Activated T-helper 2 cell treated with anti-CD3 and anti-CD28 coated beads, Interferon-gamma antibody, Interleukin-2, Interleukin-4, amounts not matched to agents 10 μg/mL and 5 μg/mL and 100 μg/mL, durations not matched to agents 14 hours and 24 hours and 36 hours (primary cell): ENCODE data around the gene GPR141. TPM values are rescaled to one million over a fixed set of nuclear protein-coding genes. Genes with fewer than 3 reads are reported as not detected.

Experiments
- DNase-seq: peaks from one replicate; pipeline ENCODE4 v3.0.0; 2021; ENCODE audit warnings: low spot score
- H3K27ac Mint-ChIP-seq: one replicate; pipeline ENCODE4 v1.8.0; 2021; ENCODE audit warnings: mixed read lengths
- H3K27me3 Mint-ChIP-seq: one replicate; pipeline ENCODE4 v1.8.0; 2021; ENCODE audit warnings: low read depth, mixed read lengths
- H3K36me3 Mint-ChIP-seq: one replicate; pipeline ENCODE4 v1.8.0; 2021; ENCODE audit warnings: low read depth, mixed read lengths
- H3K4me1 Mint-ChIP-seq: one replicate; pipeline ENCODE4 v1.8.0; 2021; ENCODE audit warnings: low read depth, mixed read lengths
- H3K4me3 Mint-ChIP-seq: one replicate; pipeline ENCODE4 v1.8.0; 2021; ENCODE audit warnings: low read depth, mild to moderate bottlenecking, moderate library complexity, mixed read lengths
- H3K9me3 Mint-ChIP-seq: one replicate; pipeline ENCODE4 v1.8.0; 2021; ENCODE audit warnings: mixed read lengths
- intact Hi-C: fragments of 100-400 bp; cut with micrococcal nuclease; formaldehyde crosslinking; loops from one replicate; pipeline ENCODE4 v1.15.1; 2023
- total RNA-seq: library from RNA; stranded (reverse); gene quantifications from 2 replicates; pipeline ENCODE4 v1.2.3, GENCODE V29; 2022

The GPR141 gene
- total RNA-seq, 1 donor from 2014 or later = not detected

DNA sequence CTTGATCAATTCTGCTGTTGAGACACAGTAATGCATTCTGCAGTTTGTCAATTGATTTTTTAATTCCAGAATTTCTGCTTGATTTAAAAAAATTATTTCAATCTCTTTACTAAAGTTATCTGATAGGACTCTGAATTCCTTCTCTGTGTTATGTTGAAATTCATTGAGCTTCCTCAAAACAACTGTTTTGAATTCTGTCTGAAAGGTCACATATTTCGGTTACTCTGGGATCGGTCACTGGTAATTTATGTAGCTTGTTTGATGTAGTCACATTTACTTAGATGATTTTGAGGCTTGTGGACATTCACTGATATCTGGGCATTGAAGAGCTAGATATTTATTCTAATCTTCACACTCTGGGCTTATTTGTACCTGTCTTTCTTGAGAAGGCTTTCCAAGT lies 97.6 kb downstream of the GPR141 start:
- Mint-ChIP-seq H3K27ac (no peak overlapping the region), H3K9me3 (peaks cover 9% of the 10 kb centered on the region), H3K4me3 (no peak overlapping the region), H3K36me3 (no peaks in the 10 kb centered on the region), H3K27me3 (peaks cover 8% of the 10 kb centered on the region), H3K4me1 (no peaks in the 10 kb centered on the region)
- intact Hi-C loops = no loop called here
- DNase-seq = no peak

DNA sequence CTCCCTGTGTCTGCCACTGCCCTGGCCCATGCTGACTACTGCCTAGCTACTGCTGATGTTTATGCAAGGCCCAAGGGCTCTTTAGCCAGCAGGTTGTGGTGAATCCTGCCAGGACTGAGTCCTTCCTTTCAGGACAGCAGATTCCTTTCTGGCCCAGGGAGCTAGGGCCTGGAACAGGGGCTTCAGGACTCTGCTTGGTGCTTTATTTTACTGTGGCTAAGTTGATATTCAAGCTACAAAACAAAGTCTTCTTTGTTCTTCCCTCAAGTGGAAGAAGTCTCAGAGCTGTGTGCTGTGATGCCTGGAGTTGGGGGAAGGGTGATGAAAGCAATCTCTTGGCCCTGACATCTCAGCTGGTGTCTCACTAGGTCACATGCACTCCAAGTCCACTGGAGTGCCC lies 98.6 kb downstream of the GPR141 start:
- DNase-seq = no peak
- Mint-ChIP-seq H3K9me3 (peaks cover 9% of the 10 kb centered on the region), H3K27ac (no peak overlapping the region), H3K4me3 (no peak overlapping the region), H3K27me3 (peaks cover 8% of the 10 kb centered on the region), H3K36me3 (no peaks in the 10 kb centered on the region), H3K4me1 (no peaks in the 10 kb centered on the region)
- intact Hi-C loops = no loop called here

DNA sequence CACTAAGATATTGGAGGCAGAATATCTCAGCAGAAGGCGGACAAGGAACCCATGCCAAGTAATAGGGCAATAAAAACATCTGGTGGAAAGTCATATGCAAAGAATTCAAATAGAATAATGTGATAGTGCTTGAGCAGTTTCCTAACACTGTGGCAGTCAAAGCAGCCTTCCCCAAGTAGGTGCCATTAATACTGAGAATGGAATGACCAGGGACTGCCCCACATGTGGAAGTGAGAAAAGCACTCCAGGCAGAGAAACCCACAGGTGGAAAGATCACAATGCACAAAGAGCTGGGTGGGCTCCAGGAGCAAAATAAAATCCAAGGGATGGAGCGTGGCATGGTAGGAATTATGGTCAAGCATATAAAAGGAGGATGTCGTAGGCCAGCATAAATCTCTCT lies 100.4 kb downstream of the GPR141 start:
- Mint-ChIP-seq H3K27ac (no peak overlapping the region), H3K27me3 (peaks cover 8% of the 10 kb centered on the region), H3K4me3 (no peak overlapping the region), H3K4me1 (no peaks in the 10 kb centered on the region), H3K9me3 (no peaks in the 10 kb centered on the region), H3K36me3 (no peaks in the 10 kb centered on the region)
- intact Hi-C loops = no loop called here
- no peak for DNase-seq

DNA sequence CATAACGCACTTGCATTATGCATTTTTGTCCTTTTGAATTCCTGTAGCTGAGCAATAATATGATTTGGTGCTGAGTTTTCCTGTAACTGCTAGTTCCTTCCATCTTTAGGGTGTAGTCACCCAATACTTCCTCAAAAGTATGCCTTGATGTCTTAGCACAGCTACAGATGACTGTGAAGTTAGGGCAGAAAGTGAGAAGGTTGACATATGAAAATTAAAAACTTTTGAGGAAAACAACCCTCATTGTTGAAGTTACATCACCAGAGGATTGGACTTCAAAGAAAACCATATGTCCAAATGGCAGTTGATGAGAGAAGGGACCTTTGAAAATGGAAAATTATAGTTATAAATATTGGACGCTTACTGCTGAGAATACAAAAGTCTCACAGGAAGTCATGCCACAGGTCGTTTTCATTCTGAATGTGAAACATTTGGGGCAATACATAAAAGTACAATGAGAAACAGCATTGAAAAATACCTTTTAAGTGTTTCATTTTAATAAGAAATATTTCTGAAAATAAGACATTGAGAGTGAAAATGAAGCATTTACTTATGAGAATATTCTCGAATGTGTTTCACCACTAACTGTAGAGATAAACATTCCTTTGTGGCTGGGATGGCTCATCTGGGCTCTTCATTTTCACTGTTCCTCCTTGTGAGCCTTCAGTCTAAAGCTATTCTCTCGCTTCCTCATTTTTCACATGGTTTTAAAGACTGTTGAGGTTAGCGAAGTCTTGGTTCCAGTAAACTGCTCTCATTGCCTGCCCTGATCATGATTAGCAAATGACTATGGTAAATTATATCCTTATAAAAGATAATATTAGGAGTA lies 103.4 kb downstream of the GPR141 start:
- DNase-seq = no peak
- no peaks in the 10 kb centered on the region for H3K4me1 Mint-ChIP-seq
- intact Hi-C loops = no loop called here

More for the DNA sequence above, 103.4 kb downstream of the GPR141 start:
- Mint-ChIP-seq H3K27ac (no peak overlapping the region), H3K9me3 (no peaks in the 10 kb centered on the region), H3K4me3 (no peak overlapping the region), H3K27me3 (peaks cover 6% of the 10 kb centered on the region), H3K36me3 (no peaks in the 10 kb centered on the region)

Other genes with a start within 250 kb of the GPR141 start
- 112 and 117 TPM in 2 replicates for gene ELMO1, start 234.9 kb upstream of the GPR141 start, total RNA-seq
- not detected in 2 replicates for gene NME8, start 164.8 kb downstream of the GPR141 start, total RNA-seq
- not detected in 2 replicates for gene SFRP4, start 233.1 kb downstream of the GPR141 start, total RNA-seq
- gene EPDR1, start 236.9 kb downstream of the GPR141 start, total RNA-seq = 0.62 and 1.1 TPM in 2 replicates